HL-60 (cell line): Measurements from ENCODE around the gene CFAP99.

Source experiments
- DNase-seq, 2 experiments: peaks; one replicate each; pipeline ENCODE4 v3.0.0-alpha.2; 2010 to 2020; ENCODE audit warnings: low read depth in 1 of 2, low spot score in 1 of 2
- H3K27ac ChIP-seq: fragments of 250-450 bp; sonication (Bioruptor Pico); replicated peaks from 2 replicates; pipeline ENCODE4 v1.5.1; 2020; ENCODE audit warnings: mild to moderate bottlenecking, moderate library complexity
- H3K27me3 ChIP-seq: fragments of 250-450 bp; sonication (Bioruptor Pico); 2 replicates; pipeline ENCODE4 v1.5.1; 2021; ENCODE audit warnings: mild to moderate bottlenecking, moderate library complexity; ENCODE audit not compliant: insufficient read depth, poor library complexity, severe bottlenecking
- H3K4me3 ChIP-seq: replicated peaks from 2 replicates; pipeline ENCODE4 v1.5.1; 2011; ENCODE audit warnings: mild to moderate bottlenecking, control low read depth, low read length; ENCODE audit not compliant: insufficient read depth
- CTCF ChIP-seq: IDR thresholded peaks from one replicate; pipeline ENCODE4 v1.5.1; 2011; ENCODE audit warnings: low read length, control low read depth, inconsistent platforms; ENCODE audit not compliant: insufficient read depth
- GABPA ChIP-seq: IDR thresholded peaks from 2 replicates; pipeline ENCODE4 v1.6.1; 2012; ENCODE audit warnings: low read depth
- POLR2AphosphoS5 ChIP-seq: IDR thresholded peaks from 2 replicates; pipeline ENCODE4 v1.6.1; 2012; ENCODE audit warnings: low read depth
- REST ChIP-seq: IDR thresholded peaks from 2 replicates; pipeline ENCODE4 v1.6.1; 2012; ENCODE audit warnings: low read depth; ENCODE audit not compliant: insufficient replicate concordance
- SPI1 ChIP-seq: IDR thresholded peaks from 2 replicates; pipeline ENCODE4 v1.6.1; 2012; ENCODE audit warnings: low read depth, mild to moderate bottlenecking, borderline replicate concordance

Gene CFAP99

GRCh38 chr4:2451036-2451520 lies 32.3 kb downstream of the CFAP99 start:
- no peak for TF ChIP-seq GABPA
- no peak for TF ChIP-seq REST
- TF ChIP-seq POLR2AphosphoS5: no peak
- TF ChIP-seq CTCF: no peak
- TF ChIP-seq SPI1: no peak
- Histone ChIP-seq H3K27me3 (no peaks in the 10 kb centered on the region), H3K27ac (no peak overlapping the region), H3K4me3 (no peak overlapping the region)
- no peak for DNase-seq

- Histone ChIP-seq H3K4me3 (no peak overlapping the region), H3K27ac (no peak overlapping the region), H3K27me3 (no peaks in the 10 kb centered on the region)
- DNase-seq: no peak
- TF ChIP-seq GABPA: no peak
- TF ChIP-seq SPI1: no peak
- TF ChIP-seq POLR2AphosphoS5: no peak
- TF ChIP-seq REST: no peak
- TF ChIP-seq CTCF: no peak
These were observed 33.3 kb downstream of the CFAP99 start for GRCh38 chr4:2451821-2452785.

- H3K4me3 ChIP-seq: no peak overlapping the region
- no peak for DNase-seq
- TF ChIP-seq REST (no peak), SPI1 (no peak), POLR2AphosphoS5 (no peak), GABPA (no peak), CTCF (no peak)
- H3K27me3 ChIP-seq: no peaks in the 10 kb centered on the region
- H3K27ac ChIP-seq: no peak overlapping the region
These were observed 38.9 kb downstream of the CFAP99 start for GRCh38 chr4:2457481-2458295.
